ENCODE data around the gene MACF1.
A peak's percentile ranks its signal among the peaks of the same experiment; 100 is the strongest.

Gene MACF1

DNA sequence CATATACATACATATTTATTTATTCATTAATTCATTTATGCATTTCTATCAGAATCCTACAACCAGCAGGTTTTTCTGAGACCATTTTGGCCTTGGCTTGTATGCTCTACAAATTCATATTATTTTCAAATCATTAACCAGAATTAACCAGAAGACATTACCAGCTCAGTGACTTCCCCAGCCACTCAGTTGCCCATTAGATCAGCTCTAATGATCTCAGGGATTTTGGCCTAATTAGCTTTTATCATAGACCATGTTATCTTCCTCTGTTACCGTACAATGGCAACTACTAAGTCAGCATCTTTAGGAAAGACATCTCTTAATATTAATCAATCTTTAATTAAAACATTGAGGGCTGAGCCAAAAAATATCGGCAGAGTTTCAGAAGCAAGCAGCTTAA is 196.6 kb downstream of the MACF1 start:
- no peak for DNase-seq

DNA sequence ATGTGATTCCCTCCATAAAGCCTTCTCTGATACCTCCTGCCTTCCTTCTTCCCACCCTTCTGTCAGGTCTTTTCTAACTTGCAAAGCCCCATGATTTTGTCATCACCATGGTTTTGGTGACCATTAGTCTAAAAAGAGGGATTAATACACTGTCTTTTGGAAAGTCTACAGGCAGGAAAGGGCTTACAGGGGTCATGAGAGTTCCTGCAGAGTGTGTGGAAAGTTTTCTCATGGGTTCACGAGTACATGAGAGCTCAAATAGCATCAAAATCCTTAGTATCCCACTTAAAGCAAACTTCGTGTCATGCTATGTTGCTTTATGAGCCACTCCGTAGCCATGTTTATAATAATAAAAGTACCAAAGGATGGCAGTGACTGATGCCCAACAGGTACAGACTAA is 200.4 kb downstream of the MACF1 start:
- DNase-seq = no peak

DNA sequence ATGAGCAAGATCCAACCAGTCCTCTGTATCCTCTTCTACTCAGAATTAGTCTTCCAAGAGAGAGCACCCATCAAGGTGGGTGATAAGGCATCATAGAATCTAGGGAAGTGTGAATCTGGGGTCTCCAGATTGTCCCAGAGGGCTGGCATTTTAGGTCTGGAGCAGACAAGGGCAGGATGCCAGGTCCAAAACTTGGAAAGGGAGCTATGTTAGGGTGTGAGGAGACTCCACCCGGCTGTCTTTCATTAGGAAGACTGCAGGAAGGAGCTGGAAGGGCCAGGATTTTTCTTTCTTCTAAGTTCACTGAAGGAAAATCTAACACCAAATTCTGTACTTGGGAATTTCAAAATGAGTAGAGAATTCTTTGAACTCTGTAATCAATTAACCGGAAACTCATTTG is 200.9 kb downstream of the MACF1 start:
- DNase-seq = no peak

DNA sequence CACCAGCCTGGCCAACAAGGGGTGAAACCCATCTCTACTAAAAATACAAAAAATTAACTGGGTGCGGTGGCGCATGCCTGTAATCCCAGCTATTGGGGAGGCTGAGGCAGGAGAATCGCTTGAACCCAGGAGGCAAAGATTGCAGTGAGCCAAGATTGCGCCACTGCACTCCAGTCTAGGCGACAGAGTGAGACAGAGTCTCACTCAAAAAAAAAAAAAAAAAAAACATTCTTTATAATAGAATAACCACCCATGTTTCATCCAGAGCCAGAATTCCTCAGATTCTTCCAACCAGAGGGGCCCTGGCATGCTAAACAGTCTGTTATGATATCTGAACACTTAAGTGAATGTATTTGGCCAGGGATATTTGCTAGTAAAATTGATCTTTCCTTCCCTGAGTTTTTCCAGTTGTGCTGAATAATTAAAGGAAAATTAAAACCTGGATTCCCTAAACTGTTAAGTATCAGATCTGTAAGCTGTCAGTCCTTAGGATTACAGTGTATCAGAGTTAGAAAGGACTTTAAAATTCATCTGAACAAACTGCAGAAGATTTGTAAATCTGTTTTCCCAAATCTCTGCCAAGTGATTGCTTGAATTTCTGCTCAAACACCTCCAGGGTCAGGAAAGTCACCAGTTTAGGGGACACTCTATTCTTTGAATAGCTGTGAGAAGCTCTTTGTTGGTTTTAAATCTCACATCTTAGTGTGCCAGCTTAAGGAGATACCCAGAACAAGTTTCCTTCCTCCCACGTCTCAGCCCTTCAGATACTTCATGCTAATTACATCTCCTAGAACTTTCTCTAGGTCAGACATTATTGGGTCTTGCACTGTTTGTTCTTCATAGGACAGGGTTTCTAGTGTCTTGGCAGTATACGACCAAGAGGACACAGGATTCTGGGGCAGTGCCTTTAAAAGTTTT is 202.3 kb downstream of the MACF1 start:
- no peak for DNase-seq

DNA sequence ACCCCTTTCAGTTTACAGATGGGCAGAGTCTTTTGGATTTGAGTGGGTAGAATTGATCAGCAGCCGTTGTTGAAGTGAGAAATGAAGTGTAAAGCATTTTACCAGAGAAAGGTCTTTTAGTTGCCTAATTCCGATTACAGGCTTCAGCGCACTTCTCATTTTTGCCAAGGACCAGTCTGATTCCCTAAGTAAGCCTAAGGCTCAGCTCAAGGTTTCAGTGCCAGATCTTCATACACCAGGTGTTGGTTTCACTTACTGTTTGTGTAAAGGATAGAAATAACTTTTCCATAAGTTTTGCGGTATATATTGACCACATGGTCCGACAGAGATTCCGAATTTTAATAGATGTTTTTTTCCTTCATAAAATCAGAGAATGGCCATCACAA is 203.0 kb downstream of the MACF1 start:
- no peak for DNase-seq

DNA sequence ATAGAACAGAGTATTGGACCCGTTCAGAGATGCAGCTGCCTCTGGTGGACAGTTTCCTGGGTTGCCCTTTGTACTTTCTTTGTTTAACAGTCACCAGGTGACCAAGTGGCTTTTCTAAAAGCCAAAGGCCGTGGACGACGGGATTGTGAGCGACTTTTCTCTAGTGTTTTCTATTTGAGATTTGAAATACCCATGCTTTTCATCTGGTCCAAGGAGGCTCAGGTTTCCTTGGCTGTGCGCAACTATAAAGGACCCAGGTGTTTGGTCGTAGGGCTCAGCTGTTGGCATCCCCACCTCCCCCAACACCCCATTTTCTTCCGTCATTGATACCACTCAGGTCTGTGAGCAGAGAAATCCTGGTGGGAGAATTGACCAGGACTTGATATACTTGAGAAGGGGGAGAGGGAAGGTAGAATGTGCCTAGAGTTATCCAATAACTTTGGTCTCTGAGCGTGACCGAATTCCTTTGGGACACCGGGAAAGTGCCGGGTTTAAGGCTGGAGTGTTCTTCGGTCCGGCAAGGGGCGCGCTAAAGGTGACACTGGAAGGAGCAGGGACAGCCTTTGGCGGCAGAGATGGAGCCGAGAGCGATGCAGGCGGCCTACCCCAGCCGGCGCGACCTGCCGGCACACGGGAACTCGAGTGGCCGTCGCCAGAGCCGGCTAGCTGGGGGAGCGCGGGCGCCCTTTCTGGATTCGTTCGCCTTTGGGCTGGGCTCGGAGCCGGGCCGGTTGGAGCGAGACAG is 203.6 kb downstream of the MACF1 start:
- DNase-seq = no peak

DNA sequence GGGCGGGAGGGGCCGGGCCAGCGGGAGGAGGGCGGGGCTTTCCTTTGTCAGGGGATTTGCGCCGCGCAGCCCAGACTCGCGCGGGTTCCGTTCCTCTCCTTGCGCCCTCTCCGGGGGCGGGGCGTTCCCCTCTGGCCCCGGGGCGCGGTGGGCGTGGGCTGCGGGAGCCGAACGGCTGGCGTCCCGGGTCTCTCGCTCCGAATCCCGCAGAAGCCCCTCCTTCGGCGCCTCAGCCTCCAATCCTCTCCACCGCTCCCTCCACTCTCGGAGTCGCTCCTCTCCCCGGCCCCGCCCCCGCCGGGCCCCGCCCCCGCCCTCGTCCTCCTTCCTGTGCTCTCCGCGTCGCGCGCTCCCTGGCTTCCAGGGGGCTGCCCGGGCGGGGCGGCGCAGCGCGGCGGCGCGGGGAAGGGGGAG is 204.2 kb downstream of the MACF1 start:
- peak; percentile 95 for DNase-seq

DNA sequence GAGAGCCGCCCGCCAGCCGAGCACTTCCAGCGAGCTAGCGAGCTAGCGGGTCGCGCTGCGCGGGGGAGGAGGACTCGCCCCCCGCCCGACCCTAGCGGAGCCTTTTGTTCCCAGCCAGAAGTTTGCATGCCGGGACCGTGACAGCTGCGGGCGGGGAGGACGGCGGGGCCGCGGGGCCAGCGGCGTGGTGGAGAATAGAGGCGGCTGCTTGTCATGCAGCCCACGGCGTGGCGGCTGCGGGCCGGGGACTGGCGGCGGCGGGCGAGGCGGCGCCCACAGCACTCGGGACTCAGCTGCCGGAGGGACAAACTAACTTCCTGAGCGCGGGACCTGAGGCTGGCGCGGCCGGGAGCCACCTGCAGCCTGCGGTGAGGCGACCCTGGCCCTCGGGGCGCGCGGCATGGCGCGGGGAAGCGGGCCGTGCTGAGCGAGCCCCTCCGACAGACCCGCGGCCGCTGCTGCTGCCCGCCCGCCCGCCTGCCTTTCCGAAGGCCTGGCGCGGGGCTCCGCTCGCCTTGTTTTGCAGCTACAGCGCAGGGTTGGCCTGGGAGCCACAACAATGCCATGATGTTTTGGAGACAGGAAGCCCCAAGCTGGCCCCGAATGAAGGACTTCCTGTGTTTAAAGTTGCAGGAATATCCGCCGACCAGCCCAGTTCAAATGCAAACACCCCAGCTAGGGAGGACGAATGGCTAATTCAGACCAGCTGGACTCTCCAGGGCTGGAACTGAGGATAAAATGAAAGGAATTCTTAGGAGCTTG is 204.7 kb downstream of the MACF1 start:
- no peak for DNase-seq

DNA sequence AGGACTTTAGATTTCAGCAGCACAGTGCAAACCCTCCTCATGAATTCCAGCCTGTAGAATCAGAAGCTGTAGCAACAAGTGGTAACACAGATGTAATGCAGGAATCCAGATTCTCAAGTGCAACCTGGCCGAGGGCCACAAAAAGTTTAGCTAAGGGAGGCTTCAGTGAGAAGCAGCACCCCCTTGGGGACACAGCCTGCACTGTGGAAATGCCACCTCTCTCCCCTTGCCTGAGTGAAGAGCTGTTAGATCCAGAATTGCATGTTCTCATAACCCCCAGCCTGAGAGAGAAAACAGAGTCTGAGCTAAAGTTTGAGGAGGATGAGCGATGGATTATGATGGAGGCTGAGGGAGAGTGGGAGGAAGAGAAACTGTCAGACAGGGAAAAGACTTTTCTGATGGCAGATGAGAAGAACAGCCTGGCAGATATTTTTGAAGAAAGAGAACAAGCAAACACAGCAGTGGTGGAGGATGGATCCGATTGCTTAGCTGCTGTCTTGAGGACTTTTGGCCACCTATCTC is 206.5 kb downstream of the MACF1 start:
- DNase-seq = no peak

DNA sequence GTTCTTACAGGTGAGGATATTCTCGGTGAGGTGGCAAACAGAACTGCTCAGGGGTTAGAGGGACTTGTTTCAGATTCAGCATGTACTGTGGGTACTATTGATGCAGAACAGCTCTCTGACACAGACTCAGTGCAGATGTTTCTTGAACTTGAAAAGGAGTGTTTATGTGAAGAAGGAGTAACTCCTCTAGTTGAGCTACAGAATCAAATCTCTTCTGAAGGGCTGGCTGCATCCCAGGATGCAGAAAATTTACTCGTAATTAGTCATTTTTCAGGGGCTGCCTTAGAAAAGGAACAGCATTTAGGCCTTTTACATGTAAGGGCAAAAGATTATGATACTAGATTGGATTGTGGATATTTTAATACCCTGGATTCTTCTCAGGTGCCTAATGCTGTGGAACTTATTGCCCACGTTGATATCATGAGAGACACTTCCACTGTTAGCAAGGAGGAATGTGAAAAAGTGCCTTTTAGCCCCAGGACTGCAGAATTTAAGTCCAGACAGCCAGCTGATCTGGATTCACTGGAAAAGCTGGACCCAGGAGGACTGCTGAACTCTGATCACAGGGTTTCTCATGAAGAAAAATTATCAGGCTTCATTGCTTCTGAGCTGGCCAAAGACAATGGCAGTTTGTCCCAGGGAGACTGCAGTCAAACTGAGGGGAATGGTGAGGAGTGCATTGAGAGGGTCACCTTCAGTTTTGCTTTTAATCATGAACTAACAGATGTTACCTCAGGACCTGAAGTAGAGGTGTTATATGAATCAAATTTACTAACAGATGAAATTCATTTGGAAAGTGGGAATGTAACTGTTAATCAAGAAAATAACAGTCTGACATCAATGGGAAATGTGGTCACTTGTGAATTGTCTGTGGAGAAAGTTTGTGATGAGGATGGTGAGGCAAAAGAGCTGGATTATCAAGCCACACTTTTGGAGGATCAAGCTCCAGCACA is 207.3 kb downstream of the MACF1 start:
- no peak for DNase-seq

DNA sequence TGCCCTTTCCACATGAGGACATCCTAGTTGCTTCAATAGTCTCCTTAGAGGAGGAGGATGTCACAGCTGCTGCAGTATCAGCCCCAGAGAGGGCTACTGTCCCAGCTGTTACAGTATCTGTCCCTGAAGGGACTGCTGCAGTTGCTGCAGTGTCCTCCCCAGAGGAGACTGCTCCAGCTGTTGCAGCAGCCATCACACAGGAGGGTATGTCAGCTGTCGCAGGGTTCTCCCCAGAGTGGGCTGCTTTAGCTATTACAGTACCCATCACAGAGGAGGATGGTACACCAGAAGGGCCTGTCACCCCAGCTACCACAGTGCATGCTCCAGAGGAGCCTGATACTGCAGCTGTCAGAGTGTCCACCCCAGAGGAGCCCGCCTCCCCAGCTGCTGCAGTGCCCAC is 208.4 kb downstream of the MACF1 start:
- no peak for DNase-seq

DNA sequence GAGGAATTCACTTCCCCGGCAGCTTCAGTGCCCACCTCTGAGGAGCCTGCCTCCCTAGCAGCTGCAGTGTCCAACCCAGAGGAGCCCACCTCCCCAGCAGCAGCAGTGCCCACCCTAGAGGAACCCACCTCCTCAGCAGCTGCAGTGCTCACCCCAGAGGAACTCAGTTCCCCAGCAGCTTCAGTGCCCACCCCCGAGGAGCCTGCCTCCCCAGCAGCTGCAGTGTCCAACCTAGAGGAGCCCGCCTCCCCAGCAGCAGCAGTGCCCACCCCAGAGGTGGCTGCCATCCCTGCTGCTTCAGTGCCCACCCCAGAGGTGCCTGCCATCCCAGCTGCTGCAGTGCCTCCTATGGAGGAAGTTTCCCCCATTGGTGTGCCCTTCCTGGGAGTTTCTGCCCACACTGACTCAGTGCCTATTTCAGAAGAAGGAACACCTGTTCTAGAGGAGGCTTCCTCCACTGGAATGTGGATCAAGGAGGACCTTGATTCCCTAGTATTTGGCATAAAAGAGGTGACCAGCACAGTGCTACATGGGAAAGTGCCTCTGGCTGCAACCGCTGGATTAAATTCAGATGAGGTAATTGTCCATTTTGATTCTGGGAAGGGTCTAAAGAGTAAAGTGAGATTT is 209.5 kb downstream of the MACF1 start:
- no peak for DNase-seq

DNA sequence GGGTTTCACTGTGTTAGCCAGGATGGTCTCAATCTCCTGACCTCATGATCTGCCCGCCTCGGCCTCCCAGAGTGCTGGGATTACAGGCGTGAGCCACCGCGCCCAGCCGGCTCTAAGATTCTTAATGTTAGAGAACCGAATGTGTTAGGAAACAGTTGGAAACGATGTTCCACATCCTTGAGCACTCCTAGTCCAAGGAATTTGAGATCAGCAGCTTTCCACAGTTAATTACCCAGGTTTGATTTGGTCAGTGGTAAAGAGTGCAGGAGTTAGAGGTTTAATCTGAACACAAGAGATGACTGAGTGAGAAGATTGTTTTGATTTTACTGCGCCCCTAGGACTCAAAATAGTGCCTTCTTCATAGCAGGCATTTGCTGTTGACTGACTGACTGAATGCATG is 211.1 kb downstream of the MACF1 start:
- no peak for DNase-seq

DNA sequence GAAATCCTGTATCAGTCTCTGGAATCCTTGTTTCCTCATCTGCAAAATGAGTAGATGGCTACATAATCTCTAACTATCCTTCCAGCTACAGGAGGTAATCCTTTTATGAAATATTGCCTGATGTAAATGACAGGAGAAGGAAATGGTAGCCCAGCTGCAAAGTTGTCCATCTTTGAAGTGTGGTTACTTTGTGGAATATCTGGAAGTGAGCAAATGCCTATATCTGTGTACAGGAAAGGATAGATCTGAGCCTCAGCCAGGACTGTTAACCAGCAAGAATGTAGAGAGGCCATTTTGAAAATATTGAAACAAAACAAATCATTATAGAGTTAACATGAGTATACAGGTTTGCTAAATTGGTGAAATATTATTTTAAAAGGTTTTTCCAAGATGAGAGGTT is 212.1 kb downstream of the MACF1 start:
- no peak for DNase-seq

DNA sequence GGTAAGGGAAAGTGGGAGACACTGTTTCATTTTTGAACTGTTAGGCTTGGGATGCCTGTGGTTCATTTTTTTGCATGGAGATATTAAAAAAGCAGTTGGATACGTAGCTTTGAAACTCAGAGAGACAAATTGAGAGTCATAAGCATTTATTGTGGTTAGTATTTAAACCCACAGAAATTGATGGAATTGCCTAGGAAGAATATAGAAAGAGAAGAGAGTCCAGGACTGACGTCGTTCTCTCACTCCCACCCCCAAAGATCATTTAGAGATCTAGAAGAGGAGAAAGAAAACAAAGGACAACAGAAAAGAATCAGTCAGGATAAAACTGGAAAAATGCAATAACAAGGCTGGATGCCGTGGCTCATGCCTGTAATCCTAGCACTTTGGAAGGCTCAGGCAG is 213.7 kb downstream of the MACF1 start:
- no peak for DNase-seq

DNA sequence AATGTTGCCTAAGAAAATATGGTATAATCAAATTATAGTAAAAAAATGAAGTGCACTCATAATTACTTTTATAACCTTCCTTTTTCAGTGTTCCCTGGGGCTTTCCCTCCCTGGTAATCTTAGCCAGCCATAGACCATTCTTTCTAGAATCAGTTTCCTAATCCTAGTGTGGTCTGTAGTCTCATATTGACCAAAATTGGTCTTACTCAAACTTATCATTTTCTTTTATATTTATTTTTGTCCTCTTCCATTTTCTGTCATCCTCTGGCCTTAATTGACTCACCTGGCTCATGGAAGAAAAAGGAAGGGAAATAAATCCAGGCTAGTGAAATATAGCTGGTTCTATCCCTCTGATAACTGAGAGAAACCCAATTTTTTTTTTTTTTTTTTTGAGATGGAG is 216.0 kb downstream of the MACF1 start:
- no peak for DNase-seq

DNA sequence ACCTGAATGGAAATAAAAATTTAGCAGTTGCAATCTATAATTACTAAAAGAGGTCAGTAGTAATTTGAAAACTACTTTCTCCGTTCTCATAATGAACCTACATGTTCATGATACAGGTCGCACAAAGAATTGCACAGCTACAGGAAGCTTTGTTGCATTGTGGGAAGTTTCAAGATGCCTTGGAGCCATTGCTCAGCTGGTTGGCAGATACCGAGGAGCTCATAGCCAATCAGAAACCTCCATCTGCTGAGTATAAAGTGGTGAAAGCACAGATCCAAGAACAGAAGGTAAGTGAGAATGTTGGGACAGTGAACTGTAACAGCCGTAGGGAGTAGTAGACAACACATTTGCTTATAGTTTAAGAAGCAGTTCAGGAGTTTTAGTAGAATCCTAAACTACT is 218.1 kb downstream of the MACF1 start:
- DNase-seq = no peak

DNA sequence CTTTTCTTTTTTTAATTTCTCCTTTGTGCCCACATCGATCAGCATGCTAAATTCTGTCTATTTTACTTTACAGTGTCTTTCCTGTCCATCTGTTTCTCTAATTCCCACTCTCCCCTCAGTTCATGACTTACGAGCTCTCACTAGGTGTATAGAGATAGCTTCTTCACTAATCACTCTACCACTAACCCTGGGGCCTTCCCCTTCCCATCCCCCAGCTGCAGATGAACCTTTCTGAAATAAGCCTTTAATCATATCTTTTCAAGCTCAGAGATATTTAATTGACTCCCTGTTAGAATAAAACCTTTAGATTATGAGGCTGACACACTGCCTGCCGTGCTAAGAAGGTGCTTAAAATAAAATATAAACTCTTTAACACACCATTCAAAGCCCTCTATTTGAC is 220.7 kb downstream of the MACF1 start:
- no peak for DNase-seq

DNA sequence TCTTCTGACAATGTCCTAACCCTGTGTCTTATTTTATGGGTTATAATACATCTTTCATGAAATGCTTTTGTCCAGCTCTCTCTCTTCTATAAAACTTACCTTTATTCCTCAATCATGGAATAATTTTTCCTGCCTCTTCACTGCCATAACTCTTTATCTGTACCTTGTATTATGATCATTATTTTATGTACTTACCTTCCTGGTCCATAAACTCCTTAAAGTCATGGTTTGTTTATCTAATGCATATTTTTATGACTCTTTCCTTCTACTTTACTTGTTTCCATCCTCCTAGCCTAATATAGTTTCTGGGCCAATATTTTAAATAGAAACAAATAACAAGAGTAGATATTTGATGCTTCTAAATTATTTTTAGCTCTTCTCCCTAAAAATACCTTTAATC is 221.1 kb downstream of the MACF1 start:
- no peak for DNase-seq

DNA sequence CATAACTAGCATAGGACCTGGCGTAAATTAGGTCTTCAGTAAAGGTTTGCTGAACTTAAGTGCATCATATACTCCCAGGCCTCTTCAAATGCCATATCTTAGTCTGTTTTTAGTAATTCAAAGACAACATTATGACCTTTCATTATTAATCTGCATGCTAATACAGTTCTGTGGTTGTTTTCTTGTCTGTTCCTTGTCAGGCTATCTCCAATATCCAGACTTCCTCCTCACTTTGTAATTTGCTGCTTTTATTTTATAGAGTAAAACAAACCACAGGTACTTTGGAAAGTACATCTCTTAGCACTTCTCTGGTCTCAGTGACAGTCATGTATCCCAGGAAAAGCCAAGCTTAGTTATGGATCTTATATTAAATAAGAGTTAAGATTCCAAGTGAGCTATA is 221.9 kb downstream of the MACF1 start:
- DNase-seq = no peak

DNA sequence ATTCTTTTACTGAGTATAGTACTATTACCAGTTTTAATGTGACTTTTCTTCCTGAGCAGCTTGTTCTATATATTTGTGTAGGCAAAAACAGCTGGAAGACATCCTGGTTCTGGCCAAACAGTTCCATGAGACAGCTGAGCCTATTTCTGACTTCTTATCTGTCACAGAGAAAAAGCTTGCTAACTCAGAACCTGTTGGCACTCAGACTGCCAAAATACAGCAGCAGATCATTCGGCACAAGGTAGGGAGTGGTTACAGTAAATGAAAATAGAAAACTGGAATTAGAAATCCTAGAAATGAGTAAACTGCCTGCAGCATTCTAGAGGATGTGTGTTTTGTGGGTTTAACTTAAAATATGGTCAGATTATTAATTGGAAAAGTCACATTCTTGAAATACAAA is 222.9 kb downstream of the MACF1 start:
- DNase-seq = no peak

DNA sequence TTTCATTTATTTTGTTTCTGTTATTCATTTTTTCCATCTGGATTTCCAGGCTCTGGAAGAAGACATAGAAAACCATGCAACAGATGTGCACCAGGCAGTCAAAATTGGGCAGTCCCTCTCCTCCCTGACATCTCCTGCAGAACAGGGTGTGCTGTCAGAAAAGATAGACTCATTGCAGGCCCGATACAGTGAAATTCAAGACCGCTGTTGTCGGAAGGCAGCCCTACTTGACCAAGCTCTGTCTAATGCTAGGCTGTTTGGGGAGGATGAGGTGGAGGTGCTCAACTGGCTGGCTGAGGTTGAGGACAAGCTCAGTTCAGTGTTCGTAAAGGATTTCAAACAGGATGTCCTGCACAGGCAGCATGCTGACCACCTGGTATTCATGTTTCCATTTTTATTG is 223.4 kb downstream of the MACF1 start:
- no peak for DNase-seq

All from NCI-H2171 treated with DMSO at 0.1 percent for 48 hours (cell line).